ENCODE results near the gene PUSL1.
"Not testable (repeated sequence)": the region's sequence is repeated elsewhere in the genome, so short reads cannot be mapped to it uniquely, and the experiment has no call there.

PUSL1 gene

GRCh38 chr1:1310476-1311053 is 2.2 kb downstream of the PUSL1 start:
- no peak for DNase-seq

GRCh38 chr1:1311107-1312104 is 3.0 kb downstream of the PUSL1 start:
- DNase-seq = no peak

GRCh38 chr1:1312450-1313314 is 4.3 kb downstream of the PUSL1 start:
- no peak for DNase-seq

- DNase-seq = no peak
These were observed 5.3 kb downstream of the PUSL1 start for GRCh38 chr1:1313500-1314236.

- DNase-seq = no peak
These were observed 5.8 kb downstream of the PUSL1 start for GRCh38 chr1:1314237-1314586.

- DNase-seq = no peak
These were observed 6.4 kb downstream of the PUSL1 start for GRCh38 chr1:1314678-1315335.

- no peak for DNase-seq
These were observed 7.1 kb downstream of the PUSL1 start for GRCh38 chr1:1315435-1315954.

GRCh38 chr1:1316199-1316598 is 7.8 kb downstream of the PUSL1 start:
- DNase-seq = not testable (repeated sequence)

GRCh38 chr1:1317420-1317819 is 9.0 kb downstream of the PUSL1 start:
- DNase-seq = no peak

- no peak for DNase-seq
These were observed 9.8 kb downstream of the PUSL1 start for GRCh38 chr1:1318131-1318652.

- no peak for DNase-seq
These were observed 10.6 kb downstream of the PUSL1 start for GRCh38 chr1:1318777-1319645.

GRCh38 chr1:1319646-1319941 is 11.2 kb downstream of the PUSL1 start:
- DNase-seq = no peak

- no peak for DNase-seq
These were observed 12.5 kb downstream of the PUSL1 start for GRCh38 chr1:1320666-1321448.

GRCh38 chr1:1321477-1321876 is 13.1 kb downstream of the PUSL1 start:
- no peak for DNase-seq

GRCh38 chr1:1322418-1322817 is 14.0 kb downstream of the PUSL1 start:
- DNase-seq = no peak

- no peak for DNase-seq
These were observed 14.6 kb downstream of the PUSL1 start for GRCh38 chr1:1322952-1323351.

- no peak for DNase-seq
These were observed 15.7 kb downstream of the PUSL1 start for GRCh38 chr1:1324084-1324523.

- peak; percentile 75 for DNase-seq
These were observed 16.3 kb downstream of the PUSL1 start, which contains the start of the genes CPTP and INTS11 for GRCh38 chr1:1324524-1325287. Gene CPTP (plus strand): TSS chr1:1324802. CDS start chr1:1326911, 2,109 bp downstream. Gene INTS11 (minus strand): TSS chr1:1324660. CDS start chr1:1324608, 52 bp downstream.

Measured in GOT3 (cell line).